ENCODE data around the gene ATRIP. TPM values are rescaled to one million over a fixed set of nuclear protein-coding genes. Genes with fewer than 3 reads are reported as not detected.

Gene ATRIP
- total and polyA plus RNA-seq, 2 experiments from 2014 or later = 4.3 to 4.5 TPM

DNA sequence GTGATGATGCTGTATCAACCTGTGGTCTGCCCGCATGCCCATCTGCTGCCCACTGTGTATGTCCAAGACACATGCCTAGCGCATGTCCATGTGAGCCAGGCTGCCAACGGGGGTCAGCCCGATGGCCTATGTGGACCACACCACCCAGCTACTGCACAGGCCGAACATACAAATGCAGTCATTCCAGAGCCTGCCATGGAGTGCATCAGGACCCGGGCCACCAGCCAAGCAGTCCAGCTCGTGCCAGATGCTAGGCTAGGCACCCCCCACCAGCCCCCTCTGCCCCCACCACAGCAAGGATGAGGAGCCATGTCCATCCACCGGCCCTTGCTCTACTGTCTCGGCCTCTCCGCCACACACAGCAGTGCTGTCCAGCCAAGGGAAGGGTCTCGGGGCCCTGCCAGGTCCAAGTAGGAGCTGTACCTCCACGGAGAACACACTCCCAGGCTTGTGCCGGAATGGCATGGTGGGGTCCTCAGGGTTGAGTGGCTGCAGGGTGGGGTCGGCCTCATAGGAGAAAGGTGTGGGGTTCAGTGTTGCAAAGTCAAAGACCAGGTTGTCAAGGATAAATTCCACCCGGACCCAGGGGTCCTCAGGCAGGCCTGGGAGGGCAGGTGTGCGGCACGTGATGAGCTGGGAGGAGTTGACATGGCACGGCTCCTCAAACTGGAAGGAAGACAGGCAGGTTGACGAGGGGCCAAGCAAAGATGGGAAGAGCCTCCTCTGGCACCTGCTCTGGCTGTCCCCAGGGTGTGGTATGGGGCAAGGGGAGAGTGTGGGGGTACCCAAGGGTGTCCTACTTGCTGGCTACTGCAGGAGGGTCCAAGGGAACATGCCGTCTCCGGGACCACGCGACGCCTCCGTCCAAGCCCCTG lies 31.9 kb upstream of the ATRIP start:
- Histone ChIP-seq H3K9me3 (ENCODE audit: low read depth) (no peaks in the 10 kb centered on the region), H4K20me1 (ENCODE audit: insufficient read depth, poor library complexity, severe bottlenecking) (no peaks in the 10 kb centered on the region), H3K27me3 (no peaks in the 10 kb centered on the region), H3K36me3 (replicated peaks; ENCODE audit: insufficient read depth, low read depth) (no peaks in the 10 kb centered on the region), H3K4me2 (no peak overlapping the region), H3K27ac (no peak overlapping the region), H3K4me1 (ENCODE audit: insufficient read depth) (no peaks in the 10 kb centered on the region), H2AFZ (no peak overlapping the region), H3K9me2 (replicated peaks; ENCODE audit: insufficient read depth) (no peaks in the 10 kb centered on the region), H3K4me3 (no peak overlapping the region), H3K79me2 (no peaks in the 10 kb centered on the region)
- TF ChIP-seq EZH2 (IDR thresholded peaks at IDR 0.05; ENCODE audit: borderline replicate concordance) (no peak), EZH2phosphoT487 (IDR thresholded peaks at IDR 0.05; ENCODE audit: low read depth, severe bottlenecking, unreplicated experiment) (no peak)
- TF ChIP-seq, protein P1, sequence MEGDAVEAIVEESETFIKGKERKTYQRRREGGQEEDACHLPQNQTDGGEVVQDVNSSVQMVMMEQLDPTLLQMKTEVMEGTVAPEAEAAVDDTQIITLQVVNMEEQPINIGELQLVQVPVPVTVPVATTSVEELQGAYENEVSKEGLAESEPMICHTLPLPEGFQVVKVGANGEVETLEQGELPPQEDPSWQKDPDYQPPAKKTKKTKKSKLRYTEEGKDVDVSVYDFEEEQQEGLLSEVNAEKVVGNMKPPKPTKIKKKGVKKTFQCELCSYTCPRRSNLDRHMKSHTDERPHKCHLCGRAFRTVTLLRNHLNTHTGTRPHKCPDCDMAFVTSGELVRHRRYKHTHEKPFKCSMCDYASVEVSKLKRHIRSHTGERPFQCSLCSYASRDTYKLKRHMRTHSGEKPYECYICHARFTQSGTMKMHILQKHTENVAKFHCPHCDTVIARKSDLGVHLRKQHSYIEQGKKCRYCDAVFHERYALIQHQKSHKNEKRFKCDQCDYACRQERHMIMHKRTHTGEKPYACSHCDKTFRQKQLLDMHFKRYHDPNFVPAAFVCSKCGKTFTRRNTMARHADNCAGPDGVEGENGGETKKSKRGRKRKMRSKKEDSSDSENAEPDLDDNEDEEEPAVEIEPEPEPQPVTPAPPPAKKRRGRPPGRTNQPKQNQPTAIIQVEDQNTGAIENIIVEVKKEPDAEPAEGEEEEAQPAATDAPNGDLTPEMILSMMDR (IDR thresholded peaks at IDR 0.05; ENCODE audit: poor library complexity) = no peak
- no peak for DNase-seq (ENCODE audit: low spot score)
- WGBS (ENCODE audit: low lambda C conversion rate, missing lambda C conversion rate) = 93% methylated on average over 23 of the region's 25 CpGs

DNA sequence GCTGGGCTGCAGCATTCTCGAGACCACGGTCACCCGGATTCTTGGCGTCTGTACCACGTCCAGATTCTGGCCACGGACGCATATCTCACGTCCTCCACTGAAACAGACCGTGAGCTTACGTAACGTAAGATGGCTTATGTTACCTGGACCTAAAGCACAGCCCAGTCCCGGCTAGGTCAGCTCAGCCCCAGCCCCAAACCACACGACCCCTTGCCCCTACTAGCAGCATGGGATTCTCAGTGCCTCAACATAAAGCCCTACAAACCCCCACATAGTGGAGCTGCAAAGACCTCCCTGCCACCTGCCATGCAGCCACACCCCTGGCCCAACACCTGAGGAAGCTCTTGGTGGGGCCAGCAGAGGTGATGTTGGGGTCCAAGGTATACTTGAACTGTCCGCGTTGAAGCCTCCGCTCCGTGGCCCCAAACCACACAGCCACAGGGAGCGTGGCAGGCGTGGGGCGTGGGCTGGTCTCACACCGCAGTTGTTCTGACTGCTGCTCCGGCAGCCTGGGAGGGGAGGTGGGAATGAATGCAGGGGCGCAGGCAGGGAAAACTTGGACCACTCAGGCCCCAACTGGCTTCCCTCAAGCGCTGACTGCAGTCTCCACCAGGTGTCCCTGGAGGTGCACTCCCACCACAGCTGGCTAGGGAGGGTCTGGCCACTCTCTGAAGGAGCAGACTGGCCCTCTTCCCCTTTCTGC lies 31.1 kb upstream of the ATRIP start:
- Histone ChIP-seq H3K27ac (no peak overlapping the region), H3K4me3 (no peak overlapping the region), H3K4me2 (no peak overlapping the region), H3K36me3 (replicated peaks; ENCODE audit: insufficient read depth, low read depth) (no peaks in the 10 kb centered on the region), H2AFZ (no peak overlapping the region), H3K9me2 (replicated peaks; ENCODE audit: insufficient read depth) (no peaks in the 10 kb centered on the region), H3K4me1 (ENCODE audit: insufficient read depth) (no peaks in the 10 kb centered on the region), H3K9me3 (ENCODE audit: low read depth) (no peaks in the 10 kb centered on the region), H3K27me3 (no peaks in the 10 kb centered on the region), H3K79me2 (no peaks in the 10 kb centered on the region), H4K20me1 (ENCODE audit: insufficient read depth, poor library complexity, severe bottlenecking) (no peaks in the 10 kb centered on the region)
- TF ChIP-seq, protein P1 (IDR thresholded peaks at IDR 0.05; ENCODE audit: poor library complexity) = no peak
- TF ChIP-seq EZH2phosphoT487 (IDR thresholded peaks at IDR 0.05; ENCODE audit: low read depth, severe bottlenecking, unreplicated experiment) (no peak), EZH2 (IDR thresholded peaks at IDR 0.05; ENCODE audit: borderline replicate concordance) (no peak)
- no peak for DNase-seq (ENCODE audit: low spot score)
- 98% methylated on average over 24 of the region's 24 CpGs for WGBS (ENCODE audit: low lambda C conversion rate, missing lambda C conversion rate)

DNA sequence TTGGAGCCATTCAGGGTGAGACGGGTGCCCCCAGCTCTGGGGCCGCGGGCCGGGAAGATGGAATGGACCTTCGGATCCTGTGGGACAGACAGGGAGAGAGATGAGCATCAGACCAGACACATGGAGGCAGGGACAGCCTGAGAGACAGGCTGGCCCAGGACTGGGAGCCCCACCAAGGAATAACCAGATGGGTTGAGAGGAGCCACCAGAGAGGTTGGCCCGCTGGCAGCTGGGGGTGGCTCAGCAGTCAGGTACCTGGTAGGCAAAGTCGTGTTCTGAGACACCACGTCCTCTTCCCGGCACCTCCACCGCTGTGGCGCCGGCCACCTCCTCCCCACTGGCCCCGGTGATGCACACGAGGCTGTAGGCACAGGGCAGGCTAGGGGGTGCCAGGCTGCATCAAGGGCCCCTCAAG lies 30.4 kb upstream of the ATRIP start:
- Histone ChIP-seq H3K4me2 (no peak overlapping the region), H3K9me3 (ENCODE audit: low read depth) (no peaks in the 10 kb centered on the region)

More for the DNA sequence above, 30.4 kb upstream of the ATRIP start:
- no peaks in the 10 kb centered on the region for H3K36me3 ChIP-seq (replicated peaks; ENCODE audit: insufficient read depth, low read depth)
- no peaks in the 10 kb centered on the region for H3K27me3 ChIP-seq
- H3K4me1 ChIP-seq (ENCODE audit: insufficient read depth) = no peaks in the 10 kb centered on the region
- H2AFZ ChIP-seq = no peak overlapping the region
- no peaks in the 10 kb centered on the region for H3K79me2 ChIP-seq
- H3K9me2 ChIP-seq (replicated peaks; ENCODE audit: insufficient read depth) = no peaks in the 10 kb centered on the region
- WGBS (ENCODE audit: low lambda C conversion rate, missing lambda C conversion rate) = 98% methylated on average over 14 of the region's 14 CpGs
- DNase-seq (ENCODE audit: low spot score) = no peak
- H3K27ac ChIP-seq = no peak overlapping the region
- no peak overlapping the region for H3K4me3 ChIP-seq
- TF ChIP-seq EZH2phosphoT487 (IDR thresholded peaks at IDR 0.05; ENCODE audit: low read depth, severe bottlenecking, unreplicated experiment) (no peak), EZH2 (IDR thresholded peaks at IDR 0.05; ENCODE audit: borderline replicate concordance) (no peak)
- TF ChIP-seq, protein P1 (IDR thresholded peaks at IDR 0.05; ENCODE audit: poor library complexity) = no peak
- no peaks in the 10 kb centered on the region for H4K20me1 ChIP-seq (ENCODE audit: insufficient read depth, poor library complexity, severe bottlenecking)
